WTC11 (cell line): ENCODE results near the gene ZCCHC8. TPM values are rescaled to one million over a fixed set of nuclear protein-coding genes. Genes with fewer than 3 reads are reported as not detected.
A peak's percentile ranks its signal among the peaks of the same experiment; 100 is the strongest.

Experiments used
- ATAC-seq: fragments of 200-7000 bp; cut with Tn5 transposase; 2 replicates; pipeline ENCODE4 v1.10.0; 2021; ENCODE audit warnings: mild to moderate bottlenecking, moderate library complexity
- CTCF ChIA-PET: fragments of 300-600 bp; sonication (Branson Sonifier 250); formaldehyde crosslinking; loops from one replicate; lab custom pipeline; 2021; ENCODE audit warnings: antibody characterized with exemption; lab: Charles Lee
- POLR2A ChIA-PET: fragments of 350-600 bp; sonication (Branson Sonifier 250); formaldehyde crosslinking; loops from one replicate; lab custom pipeline; 2021; ENCODE audit warnings: antibody characterized with exemption; lab: Charles Lee
- DNase-seq: peaks from one replicate; pipeline ENCODE4 v3.0.0; 2021; ENCODE audit warnings: low spot score
- H3K27ac Mint-ChIP-seq: 2 replicates; pipeline ENCODE4 v1.8.0; 2021; ENCODE audit warnings: mixed read lengths
- H3K27me3 Mint-ChIP-seq: 2 replicates; pipeline ENCODE4 v1.8.0; 2021; ENCODE audit warnings: low read depth, mild to moderate bottlenecking, moderate library complexity, mixed read lengths
- H3K36me3 Mint-ChIP-seq: 2 replicates; pipeline ENCODE4 v1.8.0; 2021; ENCODE audit warnings: mixed read lengths
- H3K4me1 Mint-ChIP-seq: 2 replicates; pipeline ENCODE4 v1.8.0; 2022; ENCODE audit warnings: mixed read lengths
- H3K4me3 Mint-ChIP-seq: 2 replicates; pipeline ENCODE4 v1.8.0; 2021; ENCODE audit warnings: mild to moderate bottlenecking, moderate library complexity, mixed read lengths
- H3K9me3 Mint-ChIP-seq: 2 replicates; pipeline ENCODE4 v1.8.0; 2021; ENCODE audit warnings: mixed read lengths
- ATF1 ChIP-seq: sonication (generic); formaldehyde crosslinking; IDR thresholded peaks from 2 replicates; pipeline ENCODE4 v1.8.1; 2023; ENCODE audit warnings: mild to moderate bottlenecking, moderate library complexity, missing genetic modification reagents
- EMX1 ChIP-seq: fragments of 250-450 bp; sonication (Bioruptor Pico); IDR thresholded peaks from 2 replicates; pipeline ENCODE4 v1.8.0; 2021; ENCODE audit warnings: mild to moderate bottlenecking
- ETV6 ChIP-seq: sonication (generic); formaldehyde crosslinking; IDR thresholded peaks from 2 replicates; pipeline ENCODE4 v1.8.1; 2022; ENCODE audit warnings: mild to moderate bottlenecking, missing genetic modification reagents
- GRHL2 ChIP-seq: fragments of 250-450 bp; sonication (Bioruptor Pico); IDR thresholded peaks from 2 replicates; pipeline ENCODE4 v1.8.0; 2022; ENCODE audit warnings: mild to moderate bottlenecking, moderate library complexity; ENCODE audit not compliant: insufficient replicate concordance, severe bottlenecking
- JAZF1 ChIP-seq: fragments of 250-450 bp; sonication (Bioruptor Pico); IDR thresholded peaks from 2 replicates; pipeline ENCODE4 v1.9.0; 2021; ENCODE audit warnings: moderate library complexity, mild to moderate bottlenecking, inconsistent platforms
- JUN ChIP-seq: sonication (generic); formaldehyde crosslinking; IDR thresholded peaks from 2 replicates; pipeline ENCODE4 v1.8.0; 2023; ENCODE audit warnings: mild to moderate bottlenecking, missing genetic modification reagents
- KAT7 ChIP-seq: sonication (generic); formaldehyde crosslinking; IDR thresholded peaks from 2 replicates; pipeline ENCODE4 v1.8.1; 2023; ENCODE audit warnings: missing genetic modification reagents, mild to moderate bottlenecking, borderline replicate concordance
- NR3C1 ChIP-seq: sonication (generic); formaldehyde crosslinking; conservative IDR thresholded peaks from 2 replicates; pipeline ENCODE4 v1.8.1; 2023; ENCODE audit warnings: low read depth, mild to moderate bottlenecking, missing genetic modification reagents
- OVOL2 ChIP-seq: fragments of 250-450 bp; sonication (Bioruptor Pico); IDR thresholded peaks from 2 replicates; pipeline ENCODE4 v1.9.0; 2021; ENCODE audit warnings: mild to moderate bottlenecking, borderline replicate concordance
- PRRX2 ChIP-seq: fragments of 250-450 bp; sonication (Bioruptor Pico); IDR thresholded peaks from 2 replicates; pipeline ENCODE4 v1.8.0; 2021; ENCODE audit warnings: mild to moderate bottlenecking
- RORB ChIP-seq: fragments of 250-450 bp; sonication (Bioruptor Pico); IDR thresholded peaks from 2 replicates; pipeline ENCODE4 v1.9.0; 2021; ENCODE audit warnings: mild to moderate bottlenecking
- SP1 ChIP-seq: sonication (generic); formaldehyde crosslinking; conservative IDR thresholded peaks from 2 replicates; pipeline ENCODE4 v1.8.1; 2022; ENCODE audit warnings: missing genetic modification reagents
- TCF7 ChIP-seq: sonication (generic); formaldehyde crosslinking; IDR thresholded peaks from 2 replicates; pipeline ENCODE4 v1.8.0; 2022; ENCODE audit warnings: mild to moderate bottlenecking, low read depth, missing genetic modification reagents, moderate library complexity
- TEAD1 ChIP-seq: sonication (generic); formaldehyde crosslinking; IDR thresholded peaks from 2 replicates; pipeline ENCODE4 v1.8.0; 2022; ENCODE audit warnings: mild to moderate bottlenecking, missing genetic modification reagents
- TP53 ChIP-seq: sonication (generic); formaldehyde crosslinking; IDR thresholded peaks from 2 replicates; pipeline ENCODE4 v1.8.1; 2023; ENCODE audit warnings: mild to moderate bottlenecking, missing genetic modification reagents
- ZBTB21 ChIP-seq: sonication (generic); formaldehyde crosslinking; IDR thresholded peaks from 2 replicates; pipeline ENCODE4 v1.8.1; 2023; ENCODE audit warnings: mild to moderate bottlenecking, missing genetic modification reagents, borderline replicate concordance
- ZNF121 ChIP-seq: sonication (generic); formaldehyde crosslinking; IDR thresholded peaks from 2 replicates; pipeline ENCODE4 v1.8.0; 2023; ENCODE audit warnings: missing genetic modification reagents
- ZNF138 ChIP-seq: sonication (generic); formaldehyde crosslinking; conservative IDR thresholded peaks from 2 replicates; pipeline ENCODE4 v1.8.1; 2022; ENCODE audit warnings: mild to moderate bottlenecking, moderate library complexity, missing genetic modification reagents
- ZNF396 ChIP-seq: fragments of 250-450 bp; sonication (Bioruptor Pico); IDR thresholded peaks from 2 replicates; pipeline ENCODE4 v1.8.0; 2021; ENCODE audit warnings: mild to moderate bottlenecking, moderate library complexity, borderline replicate concordance
- ZNF416 ChIP-seq: fragments of 250-450 bp; sonication (Bioruptor Pico); IDR thresholded peaks from 2 replicates; pipeline ENCODE4 v1.9.0; 2021; ENCODE audit warnings: mild to moderate bottlenecking, inconsistent platforms
- ZNF671 ChIP-seq: fragments of 250-450 bp; sonication (Bioruptor Pico); IDR thresholded peaks from 2 replicates; pipeline ENCODE4 v1.8.0; 2021; ENCODE audit warnings: mild to moderate bottlenecking
- total RNA-seq: library from RNA; stranded (reverse); gene quantifications from 3 replicates; pipeline ENCODE4 v1.2.3, GENCODE V29; 2021
- TF ChIP-seq, protein P1 (sequence below): sonication (generic); formaldehyde crosslinking; IDR thresholded peaks from 2 replicates; pipeline ENCODE4 v1.8.1; 2022; ENCODE audit warnings: low read depth, missing genetic modification reagents, borderline replicate concordance
- TF ChIP-seq, protein P2 (sequence below): sonication (generic); formaldehyde crosslinking; IDR thresholded peaks from 2 replicates; pipeline ENCODE4 v1.8.1; 2023; ENCODE audit warnings: mild to moderate bottlenecking, missing genetic modification reagents, moderate library complexity
- TF ChIP-seq, protein P3 (sequence below): sonication (generic); formaldehyde crosslinking; IDR thresholded peaks from 2 replicates; pipeline ENCODE4 v1.8.0; 2023; ENCODE audit warnings: mild to moderate bottlenecking, missing genetic modification reagents
- TF ChIP-seq, protein P4 (sequence below): sonication (generic); formaldehyde crosslinking; IDR thresholded peaks from 2 replicates; pipeline ENCODE4 v1.8.0; 2023; ENCODE audit warnings: missing genetic modification reagents
- TF ChIP-seq, protein P5 (sequence below): sonication (generic); formaldehyde crosslinking; conservative IDR thresholded peaks from 2 replicates; pipeline ENCODE4 v1.8.1; 2023; ENCODE audit warnings: mild to moderate bottlenecking, low read depth, missing genetic modification reagents, moderate library complexity

The ZCCHC8 gene
- total RNA-seq, 1 experiment from 2014 or later, result 28.4 TPM

DNA sequence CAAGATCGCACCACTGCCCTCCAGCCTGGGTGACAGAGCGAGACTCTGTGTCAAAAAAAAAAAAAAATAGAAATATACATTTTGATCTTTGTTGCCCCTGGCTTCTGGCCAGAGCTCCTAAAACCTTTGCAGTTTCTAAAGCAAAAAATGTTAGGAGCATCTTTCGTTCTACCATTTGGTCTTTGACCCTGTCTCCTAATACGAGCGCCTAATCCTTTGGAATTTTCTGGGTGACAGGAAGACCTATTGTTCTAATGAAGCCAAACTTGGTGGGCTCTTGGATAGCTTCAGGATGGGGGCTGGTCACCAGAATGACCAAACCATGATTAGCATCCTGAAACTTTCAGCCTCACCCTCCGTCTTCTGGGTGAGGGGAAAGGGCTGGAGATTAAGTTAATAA, 46.0 kb downstream of the ZCCHC8 start:
- CTCF ChIA-PET, result interaction anchor here (1.1 kb wide), 1 partner anchor 15 kb away, joined by 3 read pairs; no protein-coding TSS in a partner anchor
- H3K36me3 Mint-ChIP-seq, result no peaks in the 10 kb centered on the region
- H3K9me3 Mint-ChIP-seq, result no peaks in the 10 kb centered on the region
- H3K4me3 Mint-ChIP-seq, result no peak overlapping the region
- ATAC-seq (no peak), DNase-seq (no peak)
- POLR2A ChIA-PET, result interaction anchor here (0.6 kb wide), 1 partner anchor 16 kb away, joined by 3 read pairs; no protein-coding TSS in a partner anchor
- H3K27me3 Mint-ChIP-seq, result no peaks in the 10 kb centered on the region
- no peak for TF ChIP-seq ZNF671 (CRISPR knock-in tag)
- no peak for TF ChIP-seq EMX1 (CRISPR knock-in tag)
- no peak for TF ChIP-seq ZNF138
- TF ChIP-seq, protein P1, sequence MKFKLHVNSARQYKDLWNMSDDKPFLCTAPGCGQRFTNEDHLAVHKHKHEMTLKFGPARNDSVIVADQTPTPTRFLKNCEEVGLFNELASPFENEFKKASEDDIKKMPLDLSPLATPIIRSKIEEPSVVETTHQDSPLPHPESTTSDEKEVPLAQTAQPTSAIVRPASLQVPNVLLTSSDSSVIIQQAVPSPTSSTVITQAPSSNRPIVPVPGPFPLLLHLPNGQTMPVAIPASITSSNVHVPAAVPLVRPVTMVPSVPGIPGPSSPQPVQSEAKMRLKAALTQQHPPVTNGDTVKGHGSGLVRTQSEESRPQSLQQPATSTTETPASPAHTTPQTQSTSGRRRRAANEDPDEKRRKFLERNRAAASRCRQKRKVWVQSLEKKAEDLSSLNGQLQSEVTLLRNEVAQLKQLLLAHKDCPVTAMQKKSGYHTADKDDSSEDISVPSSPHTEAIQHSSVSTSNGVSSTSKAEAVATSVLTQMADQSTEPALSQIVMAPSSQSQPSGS, result no peak
- no peak for TF ChIP-seq ZNF121 (CRISPR knock-in tag)
- TF ChIP-seq ATF1 (CRISPR knock-in tag), result no peak
- no peak for TF ChIP-seq KAT7 (CRISPR knock-in tag)
- TF ChIP-seq JAZF1 (CRISPR knock-in tag), result no peak
- no peak for TF ChIP-seq TP53 (CRISPR knock-in tag)
- no peak for TF ChIP-seq JUN (CRISPR knock-in tag)
- TF ChIP-seq ETV6 (CRISPR knock-in tag), result no peak
- TF ChIP-seq, protein P2, sequence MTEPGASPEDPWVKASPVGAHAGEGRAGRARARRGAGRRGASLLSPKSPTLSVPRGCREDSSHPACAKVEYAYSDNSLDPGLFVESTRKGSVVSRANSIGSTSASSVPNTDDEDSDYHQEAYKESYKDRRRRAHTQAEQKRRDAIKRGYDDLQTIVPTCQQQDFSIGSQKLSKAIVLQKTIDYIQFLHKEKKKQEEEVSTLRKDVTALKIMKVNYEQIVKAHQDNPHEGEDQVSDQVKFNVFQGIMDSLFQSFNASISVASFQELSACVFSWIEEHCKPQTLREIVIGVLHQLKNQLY (CRISPR knock-in tag), result no peak
- no peak for TF ChIP-seq GRHL2 (CRISPR knock-in tag)
- no peak for TF ChIP-seq TEAD1 (CRISPR knock-in tag)
- no peak for TF ChIP-seq OVOL2 (CRISPR knock-in tag)
- no peak for TF ChIP-seq RORB (CRISPR knock-in tag)
- TF ChIP-seq TCF7 (CRISPR knock-in tag), result no peak
- TF ChIP-seq ZBTB21 (CRISPR knock-in tag), result no peak
- TF ChIP-seq PRRX2 (CRISPR knock-in tag), result no peak
- no peak overlapping the region for H3K27ac Mint-ChIP-seq
- H3K4me1 Mint-ChIP-seq, result no peaks in the 10 kb centered on the region

DNA sequence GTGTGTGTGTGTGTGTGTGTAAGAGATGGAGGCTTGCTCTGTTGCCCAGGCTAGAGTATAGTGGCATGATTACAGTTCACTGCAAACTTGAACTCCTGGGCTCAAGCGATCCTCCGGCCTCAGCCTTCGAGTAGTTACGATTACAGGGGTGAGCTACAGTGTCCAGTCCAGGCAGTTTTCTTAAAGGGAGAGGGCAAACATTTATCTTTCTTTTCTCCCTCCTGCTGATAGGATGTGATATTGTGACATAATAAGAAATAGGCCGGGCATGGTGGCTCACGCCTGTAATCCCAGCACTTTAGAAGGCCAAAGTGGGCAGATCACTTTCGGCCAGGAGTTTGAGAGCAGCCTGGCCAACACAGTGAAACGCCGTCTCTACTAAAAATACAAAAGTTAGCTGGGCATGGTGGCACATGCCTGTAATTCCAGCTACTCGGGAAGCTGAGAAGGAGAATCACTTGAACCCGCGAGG, 46.4 kb downstream of the ZCCHC8 start:
- DNase-seq (no peak), ATAC-seq (no peak)
- Mint-ChIP-seq H3K9me3 (no peaks in the 10 kb centered on the region), H3K4me1 (no peaks in the 10 kb centered on the region), H3K36me3 (no peaks in the 10 kb centered on the region), H3K27ac (0 out of 2 replicates have a peak overlapping the region, but pooled peaks have one; percentile 65), H3K4me3 (no peak overlapping the region), H3K27me3 (no peaks in the 10 kb centered on the region)
- POLR2A ChIA-PET, result no interaction called here
- CTCF ChIA-PET, result interaction anchor here (0.5 to 1.1 kb wide), 2 partner anchors 16 to 42 kb away, joined by 3 read pairs; no protein-coding TSS in a partner anchor
- TF ChIP-seq ZNF416 (no peak), ATF1 (CRISPR knock-in tag) (no peak), SP1 (no peak), NR3C1 (no peak), ZNF396 (CRISPR knock-in tag) (no peak)
- TF ChIP-seq, protein P3, sequence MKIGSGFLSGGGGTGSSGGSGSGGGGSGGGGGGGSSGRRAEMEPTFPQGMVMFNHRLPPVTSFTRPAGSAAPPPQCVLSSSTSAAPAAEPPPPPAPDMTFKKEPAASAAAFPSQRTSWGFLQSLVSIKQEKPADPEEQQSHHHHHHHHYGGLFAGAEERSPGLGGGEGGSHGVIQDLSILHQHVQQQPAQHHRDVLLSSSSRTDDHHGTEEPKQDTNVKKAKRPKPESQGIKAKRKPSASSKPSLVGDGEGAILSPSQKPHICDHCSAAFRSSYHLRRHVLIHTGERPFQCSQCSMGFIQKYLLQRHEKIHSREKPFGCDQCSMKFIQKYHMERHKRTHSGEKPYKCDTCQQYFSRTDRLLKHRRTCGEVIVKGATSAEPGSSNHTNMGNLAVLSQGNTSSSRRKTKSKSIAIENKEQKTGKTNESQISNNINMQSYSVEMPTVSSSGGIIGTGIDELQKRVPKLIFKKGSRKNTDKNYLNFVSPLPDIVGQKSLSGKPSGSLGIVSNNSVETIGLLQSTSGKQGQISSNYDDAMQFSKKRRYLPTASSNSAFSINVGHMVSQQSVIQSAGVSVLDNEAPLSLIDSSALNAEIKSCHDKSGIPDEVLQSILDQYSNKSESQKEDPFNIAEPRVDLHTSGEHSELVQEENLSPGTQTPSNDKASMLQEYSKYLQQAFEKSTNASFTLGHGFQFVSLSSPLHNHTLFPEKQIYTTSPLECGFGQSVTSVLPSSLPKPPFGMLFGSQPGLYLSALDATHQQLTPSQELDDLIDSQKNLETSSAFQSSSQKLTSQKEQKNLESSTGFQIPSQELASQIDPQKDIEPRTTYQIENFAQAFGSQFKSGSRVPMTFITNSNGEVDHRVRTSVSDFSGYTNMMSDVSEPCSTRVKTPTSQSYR (CRISPR knock-in tag), result no peak
- TF ChIP-seq, protein P4, sequence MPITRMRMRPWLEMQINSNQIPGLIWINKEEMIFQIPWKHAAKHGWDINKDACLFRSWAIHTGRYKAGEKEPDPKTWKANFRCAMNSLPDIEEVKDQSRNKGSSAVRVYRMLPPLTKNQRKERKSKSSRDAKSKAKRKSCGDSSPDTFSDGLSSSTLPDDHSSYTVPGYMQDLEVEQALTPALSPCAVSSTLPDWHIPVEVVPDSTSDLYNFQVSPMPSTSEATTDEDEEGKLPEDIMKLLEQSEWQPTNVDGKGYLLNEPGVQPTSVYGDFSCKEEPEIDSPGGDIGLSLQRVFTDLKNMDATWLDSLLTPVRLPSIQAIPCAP, result no peak
- TF ChIP-seq, protein P5, sequence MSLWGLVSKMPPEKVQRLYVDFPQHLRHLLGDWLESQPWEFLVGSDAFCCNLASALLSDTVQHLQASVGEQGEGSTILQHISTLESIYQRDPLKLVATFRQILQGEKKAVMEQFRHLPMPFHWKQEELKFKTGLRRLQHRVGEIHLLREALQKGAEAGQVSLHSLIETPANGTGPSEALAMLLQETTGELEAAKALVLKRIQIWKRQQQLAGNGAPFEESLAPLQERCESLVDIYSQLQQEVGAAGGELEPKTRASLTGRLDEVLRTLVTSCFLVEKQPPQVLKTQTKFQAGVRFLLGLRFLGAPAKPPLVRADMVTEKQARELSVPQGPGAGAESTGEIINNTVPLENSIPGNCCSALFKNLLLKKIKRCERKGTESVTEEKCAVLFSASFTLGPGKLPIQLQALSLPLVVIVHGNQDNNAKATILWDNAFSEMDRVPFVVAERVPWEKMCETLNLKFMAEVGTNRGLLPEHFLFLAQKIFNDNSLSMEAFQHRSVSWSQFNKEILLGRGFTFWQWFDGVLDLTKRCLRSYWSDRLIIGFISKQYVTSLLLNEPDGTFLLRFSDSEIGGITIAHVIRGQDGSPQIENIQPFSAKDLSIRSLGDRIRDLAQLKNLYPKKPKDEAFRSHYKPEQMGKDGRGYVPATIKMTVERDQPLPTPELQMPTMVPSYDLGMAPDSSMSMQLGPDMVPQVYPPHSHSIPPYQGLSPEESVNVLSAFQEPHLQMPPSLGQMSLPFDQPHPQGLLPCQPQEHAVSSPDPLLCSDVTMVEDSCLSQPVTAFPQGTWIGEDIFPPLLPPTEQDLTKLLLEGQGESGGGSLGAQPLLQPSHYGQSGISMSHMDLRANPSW, result no peak
